ENCODE measurements around the gene SMARCC1.

SMARCC1 gene

DNA sequence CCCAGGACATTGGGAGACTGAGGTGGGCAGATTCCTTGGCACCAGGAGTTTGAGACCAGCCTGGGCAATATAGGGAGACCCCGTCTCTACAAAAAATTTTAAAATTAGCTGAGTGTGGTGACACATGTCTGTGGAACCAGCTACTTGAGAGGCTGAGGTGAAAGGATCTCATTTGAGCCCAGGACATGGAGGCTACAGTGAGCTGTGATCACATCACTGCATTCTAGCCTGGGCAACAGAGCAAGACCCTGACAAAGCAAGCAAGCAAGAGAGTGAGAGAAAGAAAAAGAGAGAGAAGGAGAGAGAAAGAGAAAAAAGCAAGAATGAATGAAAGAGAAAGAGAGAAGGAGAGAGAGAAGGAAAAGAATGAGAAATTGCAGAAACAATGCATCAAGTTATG lies 150.9 kb downstream of the SMARCC1 start:
- TF ChIP-seq EZH2 (optimal IDR thresholded peaks at IDR 0.05; ENCODE audit: low read depth, low read length) (no peak), EZH2phosphoT487 (IDR thresholded peaks at IDR 0.05; ENCODE audit: low read length) (no peak)
- TF ChIP-seq, protein P1, sequence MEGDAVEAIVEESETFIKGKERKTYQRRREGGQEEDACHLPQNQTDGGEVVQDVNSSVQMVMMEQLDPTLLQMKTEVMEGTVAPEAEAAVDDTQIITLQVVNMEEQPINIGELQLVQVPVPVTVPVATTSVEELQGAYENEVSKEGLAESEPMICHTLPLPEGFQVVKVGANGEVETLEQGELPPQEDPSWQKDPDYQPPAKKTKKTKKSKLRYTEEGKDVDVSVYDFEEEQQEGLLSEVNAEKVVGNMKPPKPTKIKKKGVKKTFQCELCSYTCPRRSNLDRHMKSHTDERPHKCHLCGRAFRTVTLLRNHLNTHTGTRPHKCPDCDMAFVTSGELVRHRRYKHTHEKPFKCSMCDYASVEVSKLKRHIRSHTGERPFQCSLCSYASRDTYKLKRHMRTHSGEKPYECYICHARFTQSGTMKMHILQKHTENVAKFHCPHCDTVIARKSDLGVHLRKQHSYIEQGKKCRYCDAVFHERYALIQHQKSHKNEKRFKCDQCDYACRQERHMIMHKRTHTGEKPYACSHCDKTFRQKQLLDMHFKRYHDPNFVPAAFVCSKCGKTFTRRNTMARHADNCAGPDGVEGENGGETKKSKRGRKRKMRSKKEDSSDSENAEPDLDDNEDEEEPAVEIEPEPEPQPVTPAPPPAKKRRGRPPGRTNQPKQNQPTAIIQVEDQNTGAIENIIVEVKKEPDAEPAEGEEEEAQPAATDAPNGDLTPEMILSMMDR (IDR thresholded peaks at IDR 0.05; ENCODE audit: low read length), result no peak
- Histone ChIP-seq H3K9me3 (replicated peaks; ENCODE audit: insufficient read depth, low read length) (no peaks in the 10 kb centered on the region), H3K27ac (ENCODE audit: low read length) (no peak overlapping the region), H3K27me3 (replicated peaks; ENCODE audit: insufficient read depth, low read length) (no peaks in the 10 kb centered on the region), H3K36me3 (replicated peaks; ENCODE audit: insufficient read depth, low read length) (peaks cover 11% of the 10 kb centered on the region; the same call in 1 of the 2 replicates), H2AFZ (ENCODE audit: low read length) (no peak overlapping the region), H3K4me1 (ENCODE audit: low read length) (peaks cover 12% of the 10 kb centered on the region), H4K20me1 (ENCODE audit: insufficient read depth, low read length) (no peaks in the 10 kb centered on the region), H3K9me2 (replicated peaks; ENCODE audit: insufficient read depth, low read length) (no peaks in the 10 kb centered on the region), H3F3A (ENCODE audit: insufficient read depth, low read length) (peaks cover 3% of the 10 kb centered on the region; the same call in 1 of the 2 replicates), H3K4me2 (ENCODE audit: low read depth, low read length) (no peak overlapping the region), H3K4me3 (ENCODE audit: low read length) (no peak overlapping the region), H3K9ac (ENCODE audit: low read length) (no peak overlapping the region), H3K79me2 (ENCODE audit: low read length) (no peaks in the 10 kb centered on the region)
- DNase-seq, result no peak

DNA sequence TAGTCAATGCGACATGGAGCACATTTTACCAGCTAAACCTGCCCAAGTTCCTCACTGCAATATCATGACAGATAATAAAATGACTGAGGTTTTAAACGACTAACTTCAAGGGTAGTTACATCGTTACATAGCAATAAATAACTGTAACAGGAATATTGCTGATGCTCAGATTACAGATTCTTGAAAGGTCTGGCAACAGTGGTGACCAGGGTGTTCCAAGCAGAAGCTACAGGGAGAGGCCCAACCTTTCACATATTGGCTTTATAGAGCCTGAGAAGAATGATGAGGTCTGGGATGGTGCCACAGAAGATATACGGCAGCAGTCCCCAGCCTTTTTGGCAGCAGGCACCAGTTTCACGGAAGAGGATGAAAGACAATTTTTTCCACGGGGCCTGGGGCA lies 151.9 kb downstream of the SMARCC1 start:
- 0 out of 2 replicates have a peak, but pooled peaks cover under 1% of the 10 kb centered on the region for H3F3A ChIP-seq (ENCODE audit: insufficient read depth, low read length)
- H2AFZ ChIP-seq (ENCODE audit: low read length), result no peak overlapping the region
- H3K9me3 ChIP-seq (replicated peaks; ENCODE audit: insufficient read depth, low read length), result no peaks in the 10 kb centered on the region
- no peak overlapping the region for H3K4me2 ChIP-seq (ENCODE audit: low read depth, low read length)
- peaks cover 3% of the 10 kb centered on the region; the same call in 1 of the 2 replicates for H3K4me1 ChIP-seq (ENCODE audit: low read length)
- no peak for DNase-seq
- H3K4me3 ChIP-seq (ENCODE audit: low read length), result no peak overlapping the region
- no peak overlapping the region for H3K27ac ChIP-seq (ENCODE audit: low read length)
- no peak for TF ChIP-seq EZH2 (optimal IDR thresholded peaks at IDR 0.05; ENCODE audit: low read depth, low read length)
- TF ChIP-seq EZH2phosphoT487 (IDR thresholded peaks at IDR 0.05; ENCODE audit: low read length), result no peak
- TF ChIP-seq, protein P1 (IDR thresholded peaks at IDR 0.05; ENCODE audit: low read length), result no peak
- no peak overlapping the region for H3K9ac ChIP-seq (ENCODE audit: low read length)
- no peaks in the 10 kb centered on the region for H3K9me2 ChIP-seq (replicated peaks; ENCODE audit: insufficient read depth, low read length)
- no peaks in the 10 kb centered on the region for H4K20me1 ChIP-seq (ENCODE audit: insufficient read depth, low read length)
- H3K79me2 ChIP-seq (ENCODE audit: low read length), result no peaks in the 10 kb centered on the region
- H3K36me3 ChIP-seq (replicated peaks; ENCODE audit: insufficient read depth, low read length), result peaks cover 11% of the 10 kb centered on the region; the same call in 1 of the 2 replicates
- H3K27me3 ChIP-seq (replicated peaks; ENCODE audit: insufficient read depth, low read length), result no peaks in the 10 kb centered on the region

DNA sequence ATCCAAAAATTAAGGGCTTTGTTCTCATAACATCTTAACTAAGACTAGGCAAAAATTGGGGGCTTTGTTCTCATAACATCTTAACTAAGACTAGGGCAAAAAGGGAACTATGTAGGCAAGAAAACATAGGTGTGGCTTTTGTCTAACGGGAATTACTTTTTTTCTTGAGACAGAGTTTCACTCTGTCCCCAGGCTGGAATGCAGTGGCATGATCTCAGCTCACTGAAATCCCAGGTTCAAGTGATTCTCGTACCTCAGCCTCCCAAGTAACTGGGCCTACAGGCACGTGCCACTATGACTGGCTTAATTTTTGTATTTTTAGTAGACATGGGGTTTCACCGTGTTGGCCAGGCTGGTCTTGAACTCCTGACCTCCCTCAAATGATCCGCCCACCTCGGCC lies 153.3 kb downstream of the SMARCC1 start:
- TF ChIP-seq, protein P1 (IDR thresholded peaks at IDR 0.05; ENCODE audit: low read length), result no peak
- TF ChIP-seq EZH2 (optimal IDR thresholded peaks at IDR 0.05; ENCODE audit: low read depth, low read length), result no peak
- TF ChIP-seq EZH2phosphoT487 (IDR thresholded peaks at IDR 0.05; ENCODE audit: low read length), result no peak
- Histone ChIP-seq H3K9me2 (replicated peaks; ENCODE audit: insufficient read depth, low read length) (no peaks in the 10 kb centered on the region), H3K9me3 (replicated peaks; ENCODE audit: insufficient read depth, low read length) (no peaks in the 10 kb centered on the region), H3K27me3 (replicated peaks; ENCODE audit: insufficient read depth, low read length) (no peaks in the 10 kb centered on the region), H3F3A (ENCODE audit: insufficient read depth, low read length) (no peaks in the 10 kb centered on the region), H3K9ac (ENCODE audit: low read length) (no peak overlapping the region), H4K20me1 (ENCODE audit: insufficient read depth, low read length) (no peaks in the 10 kb centered on the region), H3K36me3 (replicated peaks; ENCODE audit: insufficient read depth, low read length) (peaks cover 14% of the 10 kb centered on the region; the same call in 1 of the 2 replicates), H3K79me2 (ENCODE audit: low read length) (no peaks in the 10 kb centered on the region), H3K4me2 (ENCODE audit: low read depth, low read length) (no peak overlapping the region), H3K4me1 (ENCODE audit: low read length) (no peaks in the 10 kb centered on the region), H3K4me3 (ENCODE audit: low read length) (no peak overlapping the region), H2AFZ (ENCODE audit: low read length) (no peak overlapping the region), H3K27ac (ENCODE audit: low read length) (no peak overlapping the region)
- DNase-seq, result no peak
